ENCODE data around the gene N4BP2L1. TPM values are rescaled to one million over a fixed set of nuclear protein-coding genes. Genes with fewer than 3 reads are reported as not detected.

The N4BP2L1 gene
- total RNA-seq, 4 donors from 2014 or later = 7.4 to 44.1 (median 21.5) TPM

- H3K4me3 ChIP-seq = no peak overlapping the region
- intact Hi-C loops (cut with DNase I; ENCODE audit: low total_unique reads) = no loop called here
- peaks cover 0 to 3% of the 10 kb centered on the region in 2 donors for H3K4me1 ChIP-seq
- no peaks in the 10 kb centered on the region for H3K27me3 ChIP-seq
- H3K27ac ChIP-seq = no peak overlapping the region
- TF ChIP-seq POLR2A (IDR thresholded peaks at IDR 0.05) (no peak), CTCF (IDR thresholded peaks at IDR 0.05) (no peak)
- DNase-seq = no peak
- no peaks in the 10 kb centered on the region for H3K36me3 ChIP-seq
- H3K9me3 ChIP-seq = peaks cover 0 to 3% of the 10 kb centered on the region in 2 donors
Measured at GRCh38 chr13:32417995-32418394, 9.9 kb downstream of the N4BP2L1 start.

DNA sequence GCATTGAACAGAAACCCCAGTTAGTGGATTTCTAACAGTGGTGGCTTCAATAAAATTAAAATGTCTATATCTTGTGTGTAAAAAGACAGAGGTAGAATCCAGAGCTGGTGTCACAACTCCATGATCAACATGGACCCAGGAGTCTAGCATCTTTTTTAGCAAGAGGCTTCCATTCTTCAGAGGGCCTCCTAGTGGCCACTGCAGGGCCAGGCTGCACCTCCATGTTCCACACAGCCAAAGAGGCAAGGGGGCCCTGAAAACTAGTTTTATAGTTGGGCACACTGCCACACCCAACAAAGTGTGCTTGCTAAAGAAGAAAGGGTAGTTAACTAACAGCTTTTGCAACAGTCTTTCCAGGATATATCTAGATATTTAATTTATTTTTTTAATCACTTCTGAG lies 12.9 kb downstream of the N4BP2L1 start:
- DNase-seq = no peak
- intact Hi-C loops (cut with DNase I; ENCODE audit: low total_unique reads) = no loop called here
- Histone ChIP-seq H3K27ac (no peak overlapping the region), H3K36me3 (no peaks in the 10 kb centered on the region), H3K4me1 (no peaks in the 10 kb centered on the region), H3K4me3 (no peak overlapping the region), H3K9me3 (peaks cover 0 to under 1% of the 10 kb centered on the region in 2 donors), H3K27me3 (no peaks in the 10 kb centered on the region)
- TF ChIP-seq POLR2A (IDR thresholded peaks at IDR 0.05) (no peak), CTCF (IDR thresholded peaks at IDR 0.05) (no peak)

DNA sequence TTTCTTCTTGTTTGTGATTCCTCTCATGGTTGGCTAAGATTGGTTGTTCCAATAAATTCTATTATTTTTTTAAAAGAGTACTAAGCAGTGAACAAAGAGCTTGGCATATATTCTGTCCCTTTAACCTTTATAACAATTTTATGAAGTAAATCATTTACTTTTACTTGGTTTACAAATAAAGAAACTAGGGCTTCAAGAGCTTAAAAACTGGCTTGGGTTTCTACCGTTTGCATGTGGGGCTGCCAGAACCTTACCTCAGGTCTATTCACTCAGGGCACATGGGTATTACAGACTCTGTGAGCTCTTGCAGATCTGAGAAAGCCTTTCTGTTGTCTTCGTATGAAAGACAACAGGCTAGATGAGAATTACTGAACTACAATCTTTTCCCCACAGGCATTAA lies 13.3 kb downstream of the N4BP2L1 start:
- no peaks in the 10 kb centered on the region for H3K9me3 ChIP-seq
- H3K4me1 ChIP-seq = no peaks in the 10 kb centered on the region
- no peaks in the 10 kb centered on the region for H3K36me3 ChIP-seq
- TF ChIP-seq CTCF (IDR thresholded peaks at IDR 0.05) (no peak), POLR2A (IDR thresholded peaks at IDR 0.05) (no peak)
- no peak for DNase-seq
- H3K27me3 ChIP-seq = no peaks in the 10 kb centered on the region
- intact Hi-C loops (cut with DNase I; ENCODE audit: low total_unique reads) = no loop called here
- no peak overlapping the region for H3K4me3 ChIP-seq
- no peak overlapping the region for H3K27ac ChIP-seq

GRCh38 chr13:32413284-32413683 lies 14.6 kb downstream of the N4BP2L1 start:
- no peaks in the 10 kb centered on the region for H3K36me3 ChIP-seq
- intact Hi-C loops (cut with DNase I; ENCODE audit: low total_unique reads) = no loop called here
- no peaks in the 10 kb centered on the region for H3K27me3 ChIP-seq
- no peaks in the 10 kb centered on the region for H3K4me1 ChIP-seq
- no peaks in the 10 kb centered on the region for H3K9me3 ChIP-seq
- no peak overlapping the region for H3K4me3 ChIP-seq
- no peak overlapping the region for H3K27ac ChIP-seq
- DNase-seq = no peak
- TF ChIP-seq CTCF (IDR thresholded peaks at IDR 0.05) (no peak), POLR2A (IDR thresholded peaks at IDR 0.05) (no peak)

DNA sequence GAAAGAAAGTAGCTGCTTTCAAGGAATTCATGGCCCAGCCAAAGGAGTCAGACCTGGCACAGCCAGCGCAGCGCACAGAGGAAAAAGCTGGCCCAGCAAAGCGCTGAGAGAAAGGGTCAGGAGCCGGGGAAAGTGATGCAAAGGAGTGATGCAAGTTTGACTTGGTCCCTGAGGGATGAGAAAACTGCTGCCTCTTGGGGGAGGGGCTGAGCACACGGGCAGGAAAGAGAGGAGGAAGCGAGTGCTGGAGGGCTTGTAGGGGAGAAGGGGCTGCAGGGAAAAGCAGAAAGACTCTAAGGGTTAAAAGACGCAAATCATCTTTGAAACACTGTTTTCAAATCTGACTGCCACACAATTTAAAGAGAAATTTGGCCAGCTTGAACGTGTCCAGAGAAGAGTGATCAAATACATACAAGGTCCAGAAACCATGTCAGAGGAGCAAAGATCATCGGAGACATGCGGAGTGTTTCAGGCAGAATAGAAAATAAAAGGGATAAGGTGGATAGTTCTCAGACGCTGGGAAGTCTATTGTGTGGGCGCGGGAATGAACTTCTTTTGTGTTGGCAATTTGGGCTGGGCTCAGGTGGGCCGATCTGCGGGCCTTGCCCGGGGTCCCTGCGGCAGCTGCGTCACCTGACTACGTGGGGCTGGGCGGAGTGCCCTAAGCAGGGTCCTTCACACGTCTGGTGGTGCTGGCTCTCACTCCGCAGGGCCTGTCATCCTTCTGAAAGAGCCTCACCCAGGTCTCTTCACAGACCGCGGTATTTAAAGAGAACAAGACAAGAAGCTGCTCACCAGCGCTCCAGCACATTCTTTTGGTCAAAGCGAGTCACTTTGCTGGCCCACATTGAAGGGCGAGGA lies 18.1 kb downstream of the N4BP2L1 start:
- no peaks in the 10 kb centered on the region for H3K36me3 ChIP-seq
- H3K4me3 ChIP-seq = no peak overlapping the region
- DNase-seq = peak; percentile 59 to 73
- H3K27ac ChIP-seq = peak overlapping the region; percentile 20 to 58
- intact Hi-C loops (cut with DNase I; ENCODE audit: low total_unique reads) = no loop called here
- no peak for TF ChIP-seq POLR2A (IDR thresholded peaks at IDR 0.05)
- no peak for TF ChIP-seq CTCF (IDR thresholded peaks at IDR 0.05)
- H3K27me3 ChIP-seq = no peaks in the 10 kb centered on the region
- H3K9me3 ChIP-seq = no peaks in the 10 kb centered on the region
- no peaks in the 10 kb centered on the region for H3K4me1 ChIP-seq

All from uterus (tissue), 4 donors.